Activated CD4-positive, alpha-beta T cell treated with anti-CD3 and anti-CD28 coated beads, Interleukin-10, Interleukin-2, amounts not matched to agents 100 ng/mL and 50 ng/mL, durations not matched to agents 16 hours and 8 hours (primary cell): ENCODE measurements around the gene POLRMT.
A peak's percentile ranks its signal among the peaks of the same experiment; 100 is the strongest.
"Not testable (repeated sequence)": the region's sequence is repeated elsewhere in the genome, so short reads cannot be mapped to it uniquely, and the experiment has no call there.

Experiments
- DNase-seq: peaks from one replicate; pipeline ENCODE4 v3.0.0-alpha.2; 2020

The POLRMT gene

GRCh38 chr19:609004-609346 lies 24.4 kb downstream of the POLRMT start:
- no peak for DNase-seq

GRCh38 chr19:608155-609003 lies 25.0 kb downstream of the POLRMT start:
- no peak for DNase-seq

DNA sequence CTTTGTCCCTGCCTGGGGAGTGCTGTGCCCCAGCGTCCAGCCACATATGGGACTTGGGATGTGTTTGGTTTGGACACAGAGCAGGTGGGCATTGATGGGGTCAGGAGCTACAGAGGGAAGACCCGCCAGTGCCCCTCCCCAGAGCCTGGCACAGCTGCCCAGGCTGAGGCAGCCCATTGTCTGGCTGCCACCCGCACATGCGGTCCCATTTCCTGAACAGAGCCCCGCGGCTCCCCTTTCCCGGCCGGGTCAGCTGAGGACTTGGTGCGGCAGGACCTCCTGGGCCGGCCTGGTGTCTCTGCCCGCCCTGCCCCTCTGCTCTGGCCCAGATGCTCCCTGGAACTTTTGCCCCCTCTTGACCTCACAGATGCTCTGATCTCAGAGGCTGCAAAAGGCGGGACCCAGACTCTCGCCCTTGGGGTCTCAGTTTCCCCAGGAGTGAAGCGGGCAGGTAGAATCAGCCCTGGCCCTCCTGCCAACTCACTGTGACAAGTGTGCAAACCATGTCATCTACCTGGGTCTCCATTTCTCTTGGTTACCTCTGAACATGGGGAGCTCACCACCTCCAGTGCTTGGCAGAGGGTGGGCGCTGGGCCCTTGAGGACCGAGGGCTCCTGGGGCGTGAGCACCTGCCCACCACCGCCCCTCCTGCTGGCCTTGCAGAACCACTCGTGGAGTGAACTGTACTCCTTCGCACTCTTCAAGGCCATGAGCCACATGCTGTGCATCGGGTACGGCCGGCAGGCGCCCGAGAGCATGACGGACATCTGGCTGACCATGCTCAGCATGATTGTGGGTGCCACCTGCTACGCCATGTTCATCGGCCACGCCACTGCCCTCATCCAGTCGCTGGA lies 25.8 kb downstream of the POLRMT start:
- DNase-seq: no peak

GRCh38 chr19:605061-605971 lies 28.0 kb downstream of the POLRMT start:
- DNase-seq: peak; percentile 55

DNA sequence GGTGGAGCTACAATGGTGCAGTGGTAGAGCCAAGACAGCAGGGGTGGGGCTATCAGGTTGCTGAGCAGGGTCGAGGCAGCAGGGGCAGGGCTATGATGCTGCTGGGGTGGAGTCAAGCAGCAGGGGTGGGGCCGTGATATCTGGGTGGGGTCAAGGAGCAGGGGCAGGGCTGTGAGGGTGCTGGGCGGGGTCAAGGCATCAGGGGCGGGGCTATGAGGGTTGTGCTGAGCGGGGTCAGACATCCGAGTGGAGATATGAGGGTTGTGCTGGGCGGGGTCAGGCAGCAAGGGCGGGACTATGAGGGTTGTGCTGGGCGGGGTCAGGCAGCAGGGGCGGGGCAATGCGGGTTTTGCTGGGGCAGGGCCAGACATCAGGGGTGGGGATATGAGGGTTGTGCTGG lies 29.0 kb downstream of the POLRMT start:
- peak; percentile 55 for DNase-seq

GRCh38 chr19:603779-604178 lies 29.6 kb downstream of the POLRMT start:
- DNase-seq: not testable (repeated sequence)

- not testable (repeated sequence) for DNase-seq
Measured at GRCh38 chr19:603302-603639, 30.1 kb downstream of the POLRMT start.

- no peak for DNase-seq
Measured at GRCh38 chr19:602391-603301, 30.7 kb downstream of the POLRMT start.

GRCh38 chr19:601790-602189 lies 31.5 kb downstream of the POLRMT start:
- DNase-seq: no peak

DNA sequence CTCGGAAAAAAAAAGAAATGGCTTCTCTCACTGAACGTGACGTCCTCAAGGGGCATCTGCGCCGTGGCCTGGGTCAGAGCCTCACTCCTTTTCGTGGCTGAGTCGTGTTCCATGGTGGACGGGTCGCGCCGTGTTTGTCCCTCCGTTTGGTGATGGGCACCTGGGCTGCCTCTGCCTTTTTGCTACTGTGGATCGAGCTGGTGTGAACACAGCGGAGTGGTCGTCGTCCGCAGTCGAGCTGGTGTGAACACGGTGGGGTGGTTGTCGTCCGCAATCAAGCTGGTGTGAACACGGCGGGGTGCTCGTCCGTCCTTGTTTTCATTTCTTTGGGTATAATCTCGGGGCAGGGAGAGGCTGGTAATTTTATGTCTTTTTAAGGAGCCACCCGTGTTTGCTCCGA lies 32.0 kb downstream of the POLRMT start:
- DNase-seq: no peak

GRCh38 chr19:597406-598315 lies 35.7 kb downstream of the POLRMT start:
- DNase-seq: no peak

- no peak for DNase-seq
Measured at GRCh38 chr19:596263-596655, 37.1 kb downstream of the POLRMT start.

GRCh38 chr19:595326-596262 lies 37.7 kb downstream of the POLRMT start:
- no peak for DNase-seq

- no peak for DNase-seq
Measured at GRCh38 chr19:594265-594870, 39.0 kb downstream of the POLRMT start.

- DNase-seq: no peak
Measured at GRCh38 chr19:593505-593904, 39.8 kb downstream of the POLRMT start.

GRCh38 chr19:593055-593454 lies 40.3 kb downstream of the POLRMT start:
- DNase-seq: no peak

DNA sequence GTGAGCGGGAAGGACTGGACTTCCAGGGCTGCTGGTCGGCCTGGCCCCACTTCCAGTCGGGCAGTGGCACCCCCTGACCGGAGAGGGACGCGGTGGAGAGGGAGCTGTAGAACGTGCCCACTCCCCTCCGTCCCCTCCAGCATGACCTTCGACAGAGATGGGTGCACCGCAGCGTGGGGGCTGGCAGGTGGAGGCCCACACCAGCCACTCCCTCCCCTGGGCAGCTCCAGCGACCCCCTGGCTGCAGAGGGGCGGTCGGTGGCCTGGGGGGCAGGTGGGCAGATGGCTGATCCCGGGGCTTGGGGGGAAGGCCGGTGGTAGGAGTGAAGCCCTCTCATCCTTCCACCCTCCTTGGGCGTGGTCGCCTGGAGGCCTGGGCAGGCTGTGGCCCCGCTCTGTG lies 41.2 kb downstream of the POLRMT start:
- no peak for DNase-seq

- DNase-seq: no peak
Measured at GRCh38 chr19:591099-591958, 42.0 kb downstream of the POLRMT start.
